ENCODE data around the gene CHSY1. TPM values are rescaled to one million over a fixed set of nuclear protein-coding genes. Genes with fewer than 3 reads are reported as not detected.
A peak's percentile ranks its signal among the peaks of the same experiment; 100 is the strongest.

Gene CHSY1
- total RNA-seq, 4 donors from 2014 or later, result 8.8 to 19.3 (median 11.4) TPM

DNA sequence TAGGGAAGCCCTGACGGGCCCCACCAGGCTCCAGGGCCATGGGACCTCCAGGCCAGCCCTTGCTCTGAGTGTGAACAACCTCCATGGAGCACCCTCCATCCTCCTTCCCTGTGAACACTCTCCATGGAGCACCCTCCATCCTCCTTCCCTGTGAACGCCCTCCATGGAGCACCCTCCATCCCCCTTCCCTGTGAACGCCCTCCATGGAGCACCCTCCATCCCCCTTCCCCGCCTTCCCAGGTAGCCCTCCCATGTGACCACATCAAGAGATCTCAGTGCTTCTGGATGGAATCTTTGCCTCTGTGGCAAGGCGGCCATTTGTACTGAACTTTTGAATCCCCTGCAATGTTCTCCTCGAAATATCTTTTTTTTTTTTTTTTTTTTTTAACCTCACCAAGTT lies 66.5 kb downstream of the CHSY1 start:
- H3K27ac ChIP-seq, result peak overlapping the region in 2 of 4 donors; percentile 6 to 46
- no peaks in the 10 kb centered on the region for H3K9me3 ChIP-seq
- peaks cover 0 to 8% (median 0%) of the 10 kb centered on the region in 3 donors for H3K36me3 ChIP-seq
- TF ChIP-seq, protein P1, sequence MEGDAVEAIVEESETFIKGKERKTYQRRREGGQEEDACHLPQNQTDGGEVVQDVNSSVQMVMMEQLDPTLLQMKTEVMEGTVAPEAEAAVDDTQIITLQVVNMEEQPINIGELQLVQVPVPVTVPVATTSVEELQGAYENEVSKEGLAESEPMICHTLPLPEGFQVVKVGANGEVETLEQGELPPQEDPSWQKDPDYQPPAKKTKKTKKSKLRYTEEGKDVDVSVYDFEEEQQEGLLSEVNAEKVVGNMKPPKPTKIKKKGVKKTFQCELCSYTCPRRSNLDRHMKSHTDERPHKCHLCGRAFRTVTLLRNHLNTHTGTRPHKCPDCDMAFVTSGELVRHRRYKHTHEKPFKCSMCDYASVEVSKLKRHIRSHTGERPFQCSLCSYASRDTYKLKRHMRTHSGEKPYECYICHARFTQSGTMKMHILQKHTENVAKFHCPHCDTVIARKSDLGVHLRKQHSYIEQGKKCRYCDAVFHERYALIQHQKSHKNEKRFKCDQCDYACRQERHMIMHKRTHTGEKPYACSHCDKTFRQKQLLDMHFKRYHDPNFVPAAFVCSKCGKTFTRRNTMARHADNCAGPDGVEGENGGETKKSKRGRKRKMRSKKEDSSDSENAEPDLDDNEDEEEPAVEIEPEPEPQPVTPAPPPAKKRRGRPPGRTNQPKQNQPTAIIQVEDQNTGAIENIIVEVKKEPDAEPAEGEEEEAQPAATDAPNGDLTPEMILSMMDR (IDR thresholded peaks at IDR 0.05), result no peak
- no peak for TF ChIP-seq POLR2A (IDR thresholded peaks at IDR 0.05)
- 84 to 88% methylated on average over 6 of the region's 6 CpGs for WGBS, 2 donors
- H3K4me3 ChIP-seq, result no peak overlapping the region
- no peaks in the 10 kb centered on the region for H3K27me3 ChIP-seq
- DNase-seq, result no peak
- H3K4me1 ChIP-seq, result peaks cover 0 to 89% (median 25%) of the 10 kb centered on the region in 3 donors
- intact Hi-C loops (cut with DNase I), result no loop called here

GRCh38 chr15:101184830-101185229 lies 67.0 kb downstream of the CHSY1 start:
- TF ChIP-seq POLR2A (IDR thresholded peaks at IDR 0.05), result no peak
- TF ChIP-seq, protein P1 (IDR thresholded peaks at IDR 0.05), result no peak
- peaks cover 0 to 8% (median 0%) of the 10 kb centered on the region in 3 donors for H3K36me3 ChIP-seq
- peaks cover 0 to 89% (median 23%) of the 10 kb centered on the region in 3 donors for H3K4me1 ChIP-seq
- intact Hi-C loops (cut with DNase I), result no loop called here
- WGBS, 2 donors, result 67 to 83% methylated on average over 7 of the region's 7 CpGs
- H3K27ac ChIP-seq, result peak overlapping the region in 2 of 4 donors; percentile 6 to 46
- no peaks in the 10 kb centered on the region for H3K27me3 ChIP-seq
- no peak for DNase-seq
- H3K9me3 ChIP-seq, result no peaks in the 10 kb centered on the region
- H3K4me3 ChIP-seq, result no peak overlapping the region

DNA sequence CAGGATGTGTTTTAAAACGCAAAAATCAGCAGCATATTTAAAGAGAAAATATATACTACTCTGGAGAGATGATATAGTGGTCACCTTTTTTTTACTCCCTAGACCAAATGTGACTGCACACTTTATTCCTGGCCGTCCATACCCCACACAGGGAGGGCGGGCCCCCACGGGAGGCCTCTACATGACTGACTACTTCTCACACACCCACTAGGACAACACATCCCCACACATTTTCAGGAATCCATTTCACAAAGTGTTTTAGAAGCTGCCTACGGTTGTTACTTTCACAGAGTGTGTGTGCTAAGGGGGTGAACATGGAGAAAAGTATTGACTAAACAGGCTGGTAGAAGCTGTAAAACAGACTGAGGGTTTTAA lies 67.9 kb downstream of the CHSY1 start:
- intact Hi-C loops (cut with DNase I), result no loop called here
- H3K27ac ChIP-seq, result peak overlapping the region in 3 of 4 donors; percentile 6 to 46 (median 31)
- peaks cover 0 to 8% (median 0%) of the 10 kb centered on the region in 3 donors for H3K36me3 ChIP-seq

DNA sequence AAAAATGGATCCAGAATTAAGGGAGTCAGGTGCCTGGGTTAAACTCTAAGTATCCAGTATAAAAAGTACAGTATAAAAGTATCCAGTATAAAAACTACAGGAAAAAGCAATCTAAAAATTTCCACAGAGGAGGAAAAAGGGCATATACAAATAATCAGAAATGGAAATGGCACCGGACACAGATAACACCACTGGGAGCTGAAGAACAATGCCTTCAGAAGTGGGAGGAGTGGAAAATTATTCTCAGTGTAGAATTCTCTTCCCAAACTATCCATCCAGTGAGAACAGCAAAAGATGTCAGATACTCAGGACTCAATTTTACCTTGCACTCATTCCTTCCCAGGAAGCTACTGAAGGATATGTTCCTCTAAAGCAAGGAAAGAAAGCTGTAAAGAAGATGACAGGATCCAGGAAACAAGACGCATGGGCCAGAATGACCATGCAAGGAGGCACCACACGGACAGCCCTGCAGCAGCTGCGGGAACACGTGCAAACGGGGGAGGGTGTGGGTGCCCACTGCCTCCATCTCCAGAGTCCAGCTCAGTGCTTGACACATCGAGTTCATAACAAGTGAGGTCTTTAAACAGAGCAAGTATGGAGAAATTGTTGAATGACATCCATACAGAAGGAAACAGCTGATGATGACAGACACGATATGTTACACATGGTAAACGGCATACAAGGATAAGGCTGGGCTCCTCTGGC lies 68.5 kb downstream of the CHSY1 start:
- Histone ChIP-seq H3K4me3 (no peak overlapping the region), H3K9me3 (no peaks in the 10 kb centered on the region), H3K27ac (peak overlapping the region in 3 of 4 donors; percentile 6 to 46 (median 31)), H3K27me3 (no peaks in the 10 kb centered on the region), H3K36me3 (peaks cover 0 to 11% (median 0%) of the 10 kb centered on the region in 3 donors), H3K4me1 (peaks cover 4 to 89% (median 16%) of the 10 kb centered on the region in 3 donors)
- intact Hi-C loops (cut with DNase I), result no loop called here
- WGBS, 2 donors, result 73 to 85% methylated on average over 9 of the region's 9 CpGs
- no peak for DNase-seq
- TF ChIP-seq, protein P1 (IDR thresholded peaks at IDR 0.05), result no peak
- TF ChIP-seq POLR2A (IDR thresholded peaks at IDR 0.05), result no peak

More for the DNA sequence above, 67.9 kb downstream of the CHSY1 start:
- DNase-seq, result no peak
- Histone ChIP-seq H3K4me3 (no peak overlapping the region), H3K4me1 (peaks cover 4 to 89% (median 17%) of the 10 kb centered on the region in 3 donors), H3K9me3 (no peaks in the 10 kb centered on the region), H3K27me3 (no peaks in the 10 kb centered on the region)
- TF ChIP-seq, protein P1 (IDR thresholded peaks at IDR 0.05), result no peak
- TF ChIP-seq POLR2A (IDR thresholded peaks at IDR 0.05), result no peak
- 75 to 78% methylated on average over 5 of the region's 5 CpGs for WGBS, 2 donors

DNA sequence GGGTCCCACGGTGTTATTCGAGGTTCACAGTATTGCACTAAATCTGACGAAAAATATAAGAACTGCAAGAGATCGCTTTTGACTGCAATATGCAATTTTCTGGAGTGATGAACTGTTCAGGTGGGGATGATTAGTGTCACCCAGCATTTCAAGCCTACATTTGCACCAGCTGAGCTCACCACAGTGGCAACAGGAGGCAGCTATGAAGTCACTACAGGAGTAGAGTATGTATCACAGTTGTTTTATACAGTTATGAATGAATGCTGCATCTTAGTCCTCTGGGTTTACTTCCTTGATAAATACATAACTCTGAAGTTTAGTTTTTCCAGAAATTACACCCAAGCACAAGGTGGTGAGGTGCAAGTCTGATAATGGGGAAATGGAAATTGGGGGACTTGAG lies 69.6 kb downstream of the CHSY1 start:
- intact Hi-C loops (cut with DNase I), result no loop called here
- WGBS, 2 donors, result 71 to 82% methylated on average over 4 of the region's 4 CpGs
- TF ChIP-seq, protein P1 (IDR thresholded peaks at IDR 0.05), result no peak
- no peak for TF ChIP-seq POLR2A (IDR thresholded peaks at IDR 0.05)
- peaks cover 0 to 17% (median 0%) of the 10 kb centered on the region in 3 donors for H3K36me3 ChIP-seq
- no peak for DNase-seq
- H3K27ac ChIP-seq, result no peak overlapping the region
- peaks cover 4 to 89% (median 17%) of the 10 kb centered on the region in 3 donors for H3K4me1 ChIP-seq
- no peak overlapping the region for H3K4me3 ChIP-seq
- no peaks in the 10 kb centered on the region for H3K27me3 ChIP-seq
- H3K9me3 ChIP-seq, result no peaks in the 10 kb centered on the region
